ENCODE measurements around the gene CFAP54. TPM values are rescaled to one million over a fixed set of nuclear protein-coding genes. Genes with fewer than 3 reads are reported as not detected.

The CFAP54 gene
- total RNA-seq, 1 donor from 2014 or later: 0.64 TPM

DNA sequence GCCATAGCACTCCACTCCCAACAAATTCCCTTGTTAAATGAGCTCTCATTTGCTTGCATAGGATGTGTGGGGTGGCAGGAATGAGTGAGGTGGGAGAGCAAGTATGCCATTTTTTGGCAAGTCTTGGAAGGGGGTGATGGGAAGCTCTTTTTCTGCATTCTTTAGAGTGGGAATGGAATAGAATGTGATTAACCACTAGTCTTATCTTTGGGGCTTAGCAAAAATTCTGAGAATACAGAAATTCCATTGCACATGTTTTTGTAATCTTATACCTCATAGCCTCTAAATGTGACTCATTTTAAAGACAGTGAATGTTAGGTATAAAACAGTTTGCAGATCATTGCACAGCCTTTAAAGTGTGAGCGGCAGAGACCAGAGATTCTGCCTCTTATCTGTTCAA lies 389.3 kb downstream of the CFAP54 start:
- Mint-ChIP-seq H3K4me1 (no peaks in the 10 kb centered on the region), H3K4me3 (no peak overlapping the region), H3K27ac (no peak overlapping the region), H3K27me3 (peaks cover 10% of the 10 kb centered on the region), H3K36me3 (ENCODE audit: low read depth) (no peaks in the 10 kb centered on the region), H3K9me3 (no peaks in the 10 kb centered on the region)
- TF ChIP-seq, protein P1, sequence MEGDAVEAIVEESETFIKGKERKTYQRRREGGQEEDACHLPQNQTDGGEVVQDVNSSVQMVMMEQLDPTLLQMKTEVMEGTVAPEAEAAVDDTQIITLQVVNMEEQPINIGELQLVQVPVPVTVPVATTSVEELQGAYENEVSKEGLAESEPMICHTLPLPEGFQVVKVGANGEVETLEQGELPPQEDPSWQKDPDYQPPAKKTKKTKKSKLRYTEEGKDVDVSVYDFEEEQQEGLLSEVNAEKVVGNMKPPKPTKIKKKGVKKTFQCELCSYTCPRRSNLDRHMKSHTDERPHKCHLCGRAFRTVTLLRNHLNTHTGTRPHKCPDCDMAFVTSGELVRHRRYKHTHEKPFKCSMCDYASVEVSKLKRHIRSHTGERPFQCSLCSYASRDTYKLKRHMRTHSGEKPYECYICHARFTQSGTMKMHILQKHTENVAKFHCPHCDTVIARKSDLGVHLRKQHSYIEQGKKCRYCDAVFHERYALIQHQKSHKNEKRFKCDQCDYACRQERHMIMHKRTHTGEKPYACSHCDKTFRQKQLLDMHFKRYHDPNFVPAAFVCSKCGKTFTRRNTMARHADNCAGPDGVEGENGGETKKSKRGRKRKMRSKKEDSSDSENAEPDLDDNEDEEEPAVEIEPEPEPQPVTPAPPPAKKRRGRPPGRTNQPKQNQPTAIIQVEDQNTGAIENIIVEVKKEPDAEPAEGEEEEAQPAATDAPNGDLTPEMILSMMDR (IDR thresholded peaks at IDR 0.05): no peak
- POLR2A ChIA-PET: no interaction called here
- CTCF ChIA-PET: no interaction called here
- ATAC-seq (ENCODE audit: low read depth) (no peak), DNase-seq (no peak)
- intact Hi-C loops (cut with micrococcal nuclease): no loop called here

DNA sequence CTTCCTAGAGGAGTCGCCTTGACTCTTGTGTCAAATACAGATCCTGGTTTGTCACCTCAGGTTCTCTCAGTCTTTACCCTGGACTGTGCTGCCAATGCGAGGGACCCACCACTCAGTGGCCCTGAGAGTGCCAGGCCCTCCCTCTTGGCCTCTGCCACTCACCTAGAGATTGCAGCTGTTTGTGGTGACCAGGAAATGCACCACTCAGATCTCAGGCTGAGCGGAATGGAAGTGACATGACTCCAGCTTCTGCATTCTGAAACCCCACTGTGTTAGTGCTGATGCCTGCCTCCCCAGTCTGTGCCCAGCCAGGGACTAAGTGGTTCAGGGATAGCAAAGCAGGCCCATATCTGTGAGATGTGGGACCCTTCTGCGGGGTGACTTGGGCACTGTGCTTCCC lies 389.9 kb downstream of the CFAP54 start:
- TF ChIP-seq, protein P1 (IDR thresholded peaks at IDR 0.05): no peak
- intact Hi-C loops (cut with micrococcal nuclease): no loop called here
- ChIA-PET CTCF (no interaction called here), POLR2A (no interaction called here)
- Mint-ChIP-seq H3K27ac (no peak overlapping the region), H3K4me1 (no peaks in the 10 kb centered on the region), H3K4me3 (no peak overlapping the region), H3K36me3 (ENCODE audit: low read depth) (no peaks in the 10 kb centered on the region), H3K9me3 (no peaks in the 10 kb centered on the region), H3K27me3 (peaks cover 8% of the 10 kb centered on the region)
- DNase-seq (no peak), ATAC-seq (ENCODE audit: low read depth) (no peak)

DNA sequence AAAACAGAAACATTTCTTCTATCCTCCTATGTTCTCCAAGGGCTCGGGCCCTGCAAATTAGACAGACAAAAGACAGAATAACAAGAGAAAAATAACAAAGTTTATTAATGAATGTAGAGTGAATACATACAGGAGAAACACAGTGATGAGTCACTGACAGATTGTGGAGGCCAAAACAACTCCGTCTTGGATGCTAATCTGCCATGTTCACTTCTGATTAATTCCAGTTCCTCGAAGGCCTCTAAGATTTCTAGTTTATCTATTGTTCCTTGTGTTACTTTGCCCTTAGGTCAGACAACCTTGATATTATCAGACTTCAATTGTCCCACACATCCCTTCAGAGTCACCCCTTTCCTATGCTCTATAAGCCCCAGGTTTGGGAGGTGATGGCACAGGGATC lies 390.8 kb downstream of the CFAP54 start:
- no peak overlapping the region for H3K4me3 Mint-ChIP-seq
- no peak for ATAC-seq (ENCODE audit: low read depth)
- ChIA-PET POLR2A (no interaction called here), CTCF (no interaction called here)
- intact Hi-C loops (cut with micrococcal nuclease): no loop called here
- no peaks in the 10 kb centered on the region for H3K4me1 Mint-ChIP-seq
- no peak overlapping the region for H3K27ac Mint-ChIP-seq
- TF ChIP-seq, protein P1 (IDR thresholded peaks at IDR 0.05): no peak
- peaks cover 8% of the 10 kb centered on the region for H3K27me3 Mint-ChIP-seq
- no peaks in the 10 kb centered on the region for H3K9me3 Mint-ChIP-seq
- DNase-seq: no peak
- no peaks in the 10 kb centered on the region for H3K36me3 Mint-ChIP-seq (ENCODE audit: low read depth)

DNA sequence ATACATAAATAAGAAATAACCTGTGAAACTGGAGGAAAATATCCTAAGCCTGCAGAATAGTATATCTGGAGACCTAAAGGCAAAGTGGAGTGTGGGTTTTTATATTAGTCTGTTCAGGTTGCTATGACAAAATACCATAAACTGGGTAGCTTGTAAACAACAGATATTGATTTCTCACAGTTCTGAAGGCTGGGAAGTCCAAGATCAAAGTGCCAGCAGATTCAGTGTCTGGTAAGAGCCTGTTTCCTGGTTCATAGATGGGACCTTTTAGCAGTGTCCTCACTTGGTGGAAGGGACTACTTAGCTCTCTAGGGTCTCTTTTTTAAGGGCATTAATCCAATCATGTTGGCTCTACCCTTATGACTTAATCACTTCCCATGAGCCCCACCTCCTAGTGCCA lies 392.2 kb downstream of the CFAP54 start:
- ChIA-PET CTCF (no interaction called here), POLR2A (no interaction called here)
- Mint-ChIP-seq H3K9me3 (no peaks in the 10 kb centered on the region), H3K27ac (no peak overlapping the region), H3K4me1 (no peaks in the 10 kb centered on the region), H3K4me3 (no peak overlapping the region), H3K27me3 (peaks cover 4% of the 10 kb centered on the region), H3K36me3 (ENCODE audit: low read depth) (no peaks in the 10 kb centered on the region)
- intact Hi-C loops (cut with micrococcal nuclease): no loop called here
- ATAC-seq (ENCODE audit: low read depth) (no peak), DNase-seq (no peak)
- TF ChIP-seq, protein P1 (IDR thresholded peaks at IDR 0.05): no peak

DNA sequence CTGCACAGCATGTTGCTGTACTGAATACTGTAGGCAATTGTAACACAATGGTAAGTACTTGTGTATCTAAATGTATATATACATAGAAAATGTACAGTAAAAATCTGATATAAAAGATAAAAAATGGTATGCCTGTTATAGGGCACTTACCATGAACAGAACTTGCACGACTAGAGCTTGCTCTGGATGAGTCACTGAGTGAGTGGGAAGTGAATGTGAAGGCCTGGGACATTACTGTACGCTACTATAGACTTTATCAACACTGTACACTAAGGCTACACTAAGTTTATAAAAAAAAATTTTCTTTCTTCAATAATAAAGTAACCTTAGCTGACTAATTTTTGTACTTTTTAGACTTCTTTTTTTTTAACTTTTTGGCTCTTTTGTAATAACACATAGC lies 393.5 kb downstream of the CFAP54 start:
- no peak for ATAC-seq (ENCODE audit: low read depth)
- TF ChIP-seq, protein P1 (IDR thresholded peaks at IDR 0.05): no peak
- Mint-ChIP-seq H3K36me3 (ENCODE audit: low read depth) (no peaks in the 10 kb centered on the region), H3K9me3 (no peaks in the 10 kb centered on the region), H3K4me1 (no peaks in the 10 kb centered on the region), H3K27ac (no peak overlapping the region), H3K27me3 (no peaks in the 10 kb centered on the region), H3K4me3 (no peak overlapping the region)
- intact Hi-C loops (cut with micrococcal nuclease): no loop called here
- POLR2A ChIA-PET: no interaction called here
- CTCF ChIA-PET: no interaction called here
- no peak for DNase-seq

All from activated B cell treated with CpG ODN at 0.5 μM for 24 hours (primary cell).